HG02610 (cell line): ENCODE measurements around the gene SLAIN2.

Experiments used
- ATAC-seq: cut with Tn5 transposase; IDR thresholded peaks from one replicate; pipeline ENCODE4 v1.9.1; 2021; ENCODE audit warnings: mild to moderate bottlenecking, moderate library complexity; ENCODE audit not compliant: unreplicated experiment

The SLAIN2 gene

DNA sequence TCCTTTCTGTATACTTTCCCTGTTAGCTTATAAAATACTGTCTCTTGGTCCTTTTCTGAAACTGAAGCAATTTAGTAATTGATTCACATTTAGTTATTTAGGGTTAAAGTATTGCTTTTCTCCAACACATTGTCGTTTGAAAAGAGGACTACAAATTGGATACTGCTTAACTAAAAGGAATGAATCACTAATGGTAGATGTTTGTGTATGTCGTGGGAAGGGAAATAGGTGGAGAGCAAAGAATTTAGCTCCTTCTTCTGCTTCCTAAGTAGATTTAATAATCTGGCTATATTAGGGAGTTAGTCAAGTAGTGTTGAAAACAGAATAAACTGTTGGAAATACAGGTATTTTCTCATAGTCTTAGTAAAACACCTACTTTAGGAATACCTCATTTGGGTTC is 27.9 kb downstream of the SLAIN2 start:
- no peak for ATAC-seq

DNA sequence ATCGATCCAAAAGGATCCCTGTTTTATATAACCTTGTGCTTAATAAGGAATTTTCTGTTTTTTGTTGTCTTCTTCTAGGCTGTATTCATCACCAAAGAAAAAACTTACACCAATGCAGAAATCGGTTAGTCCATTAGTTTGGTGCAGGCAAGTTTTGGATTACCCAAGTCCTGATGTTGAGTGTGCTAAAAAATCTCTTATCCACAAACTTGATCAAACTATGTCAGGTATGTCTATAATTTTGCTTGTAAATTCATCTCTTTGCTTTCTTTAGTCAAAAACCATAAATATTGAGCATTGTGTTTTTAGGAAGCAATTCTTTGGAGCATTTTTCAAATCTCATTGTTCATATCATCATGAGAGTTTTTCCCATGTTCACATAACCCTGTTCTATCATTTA is 28.4 kb downstream of the SLAIN2 start:
- no peak for ATAC-seq

DNA sequence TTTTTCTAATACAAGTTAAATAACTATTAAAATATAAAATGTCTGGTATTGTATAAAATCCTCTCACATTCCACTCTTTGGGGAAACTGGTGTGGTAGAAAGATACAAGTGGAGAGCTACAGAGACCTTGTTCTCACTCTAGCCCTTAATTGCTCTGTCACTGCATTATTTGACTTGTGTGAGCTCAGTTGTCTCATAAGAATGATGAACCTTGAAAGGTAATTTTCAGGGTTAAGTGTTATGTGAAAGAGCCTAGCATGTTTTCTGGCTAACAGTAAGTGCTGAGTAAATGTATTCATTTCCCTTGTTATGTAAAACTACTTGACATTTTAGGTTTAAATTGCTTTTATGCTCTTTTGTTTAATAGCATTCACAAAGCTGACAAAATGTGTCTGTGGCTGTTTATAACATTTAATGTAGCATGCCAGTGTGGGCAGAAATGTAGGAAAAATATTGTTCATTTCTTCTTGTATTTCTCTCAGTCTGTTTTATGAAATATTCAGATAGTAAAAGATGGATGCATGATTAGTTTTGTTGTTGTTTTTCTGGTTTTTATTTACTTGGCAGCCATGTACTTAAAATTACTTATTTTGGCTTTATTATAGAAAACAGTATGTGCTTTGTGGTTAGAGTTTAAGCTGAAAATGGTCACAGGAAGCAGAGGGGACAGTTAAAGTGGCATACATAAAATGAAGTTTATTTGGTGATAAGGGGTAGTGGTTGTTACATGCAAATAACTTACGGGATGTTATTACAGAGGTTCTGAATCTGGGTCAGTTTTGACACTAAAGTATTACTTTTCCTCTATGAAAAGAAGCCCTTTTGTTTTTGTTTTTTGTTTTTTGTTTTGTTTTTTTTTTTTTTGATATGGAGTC is 29.2 kb downstream of the SLAIN2 start:
- peak; percentile 60 for ATAC-seq

DNA sequence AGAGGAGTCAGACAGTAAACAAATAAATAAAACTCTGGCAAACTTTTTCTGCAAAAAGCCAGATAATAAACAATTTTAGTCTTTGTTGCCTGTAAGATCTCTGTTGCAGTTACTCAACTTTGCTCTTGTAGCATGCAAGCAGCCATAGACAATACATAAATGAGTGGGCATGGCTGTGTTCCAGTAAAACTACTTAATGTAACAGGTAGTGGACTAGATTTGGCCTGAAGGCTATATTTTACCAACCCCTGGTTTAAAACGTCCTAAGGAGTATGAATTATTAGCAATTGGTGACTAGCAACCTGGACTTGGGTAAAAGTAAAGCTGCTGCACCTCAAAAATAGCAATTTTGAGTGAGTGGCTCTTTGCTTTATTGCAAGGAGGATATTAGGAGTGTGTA is 30.9 kb downstream of the SLAIN2 start:
- ATAC-seq: no peak

DNA sequence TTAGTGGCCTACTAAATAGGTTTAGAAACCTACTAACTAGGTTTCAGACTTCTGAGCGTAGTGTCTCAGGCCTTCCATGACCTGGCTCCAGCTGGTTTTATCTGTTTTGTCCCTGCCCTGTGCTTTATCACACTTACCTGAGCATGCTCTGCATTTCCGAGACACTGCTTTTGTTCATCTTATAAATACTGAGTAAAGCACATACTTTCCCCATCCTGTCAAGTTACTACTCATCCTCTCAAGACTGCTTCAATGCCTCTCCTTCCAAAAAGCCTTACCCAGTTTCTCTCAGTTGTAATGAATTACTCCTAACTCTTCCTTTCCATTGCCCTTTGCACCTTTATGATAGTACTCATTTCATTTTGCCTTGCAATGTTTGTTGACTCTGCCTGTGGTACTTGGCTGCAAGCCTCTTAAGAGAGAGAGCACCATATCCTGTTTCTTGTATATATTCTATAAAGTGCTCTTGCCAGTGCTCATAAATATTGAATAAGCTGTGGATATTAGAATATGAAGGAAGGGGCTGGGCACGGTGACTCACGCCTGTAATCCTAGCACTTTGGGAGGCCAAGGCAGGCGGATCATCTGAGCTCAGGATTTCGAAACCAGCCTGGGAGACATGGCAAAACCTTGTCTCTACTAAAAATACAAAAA is 34.4 kb downstream of the SLAIN2 start:
- no peak for ATAC-seq

DNA sequence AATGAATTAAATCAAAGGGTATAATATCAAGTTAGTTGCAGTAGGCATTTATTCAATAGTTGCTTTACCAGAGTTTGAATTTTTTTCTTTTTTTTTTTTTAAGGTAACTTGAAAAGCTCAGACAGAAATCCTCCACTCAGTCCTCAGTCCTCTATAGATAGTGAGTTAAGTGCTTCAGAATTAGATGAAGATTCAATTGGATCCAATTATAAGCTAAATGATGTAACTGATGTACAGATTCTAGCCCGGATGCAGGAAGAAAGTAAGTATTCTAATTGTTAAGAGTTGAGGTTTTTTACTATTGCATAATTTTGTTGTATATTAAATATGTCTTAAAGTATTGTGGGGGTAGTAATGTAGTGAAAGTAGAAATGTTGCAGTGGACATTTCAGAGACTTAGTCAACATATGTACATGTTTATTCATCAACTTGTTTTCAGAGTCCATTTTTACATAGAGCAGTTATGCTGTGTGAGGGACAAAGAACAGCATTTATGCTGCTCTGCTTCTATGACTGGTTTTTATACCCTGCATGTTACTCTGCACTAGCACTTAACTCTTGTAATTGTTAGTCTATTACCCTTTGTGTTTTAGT is 38.4 kb downstream of the SLAIN2 start:
- ATAC-seq: no peak

DNA sequence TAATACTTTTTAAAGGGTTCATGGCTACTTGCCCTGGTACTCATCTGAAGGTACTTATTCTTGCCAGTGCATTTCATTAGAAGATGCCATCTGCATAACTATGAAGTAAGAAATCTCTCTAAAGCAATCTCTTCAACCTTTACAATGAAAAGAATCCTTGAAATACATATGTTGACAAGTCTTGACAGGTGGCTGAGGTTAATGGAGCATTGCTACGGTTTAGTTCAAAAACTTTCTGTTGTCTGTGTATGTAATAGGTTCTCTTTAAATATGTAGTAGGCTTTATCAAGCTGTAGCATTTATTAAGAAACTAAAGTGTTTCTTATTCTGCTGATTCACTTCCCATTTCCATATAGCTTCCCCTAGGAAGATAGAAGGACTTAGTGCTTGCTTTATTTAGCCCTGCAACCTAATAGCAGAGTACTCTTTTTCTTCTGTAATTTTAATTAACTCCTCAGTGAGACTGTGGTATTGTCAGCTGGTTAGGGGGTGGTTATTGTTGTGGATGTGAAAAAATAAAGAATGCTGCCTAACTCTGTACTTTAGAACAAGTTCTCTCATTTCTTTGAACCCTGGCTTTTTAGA is 39.3 kb downstream of the SLAIN2 start:
- ATAC-seq: no peak

DNA sequence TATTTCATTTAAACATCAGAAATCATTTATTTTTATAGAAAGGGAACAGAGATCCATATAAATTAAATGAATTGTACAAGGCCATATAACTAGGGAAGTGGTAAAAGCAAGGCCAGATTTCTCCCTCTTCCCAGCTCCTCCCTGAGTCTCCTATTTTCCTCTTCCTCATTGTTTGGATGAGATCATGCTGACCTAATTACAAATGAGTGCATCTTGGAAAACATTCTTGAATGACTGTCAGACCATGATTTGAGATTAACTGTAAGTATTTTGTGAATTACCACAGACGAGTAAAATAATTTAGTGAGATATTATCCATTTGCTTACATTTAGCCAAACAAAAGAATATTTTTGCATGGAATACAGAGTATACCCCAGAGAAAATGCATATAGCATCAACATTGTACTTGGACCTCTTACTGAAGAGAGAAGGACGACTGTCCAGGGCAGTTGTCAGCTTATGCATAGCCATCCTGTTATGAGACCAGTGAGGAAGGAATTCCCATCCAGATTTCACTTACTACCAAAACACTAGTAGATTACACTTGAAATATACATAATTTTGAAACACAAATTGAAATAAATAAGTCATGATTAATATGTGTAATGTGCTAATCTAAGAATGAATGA is 47.3 kb downstream of the SLAIN2 start:
- ATAC-seq: no peak

DNA sequence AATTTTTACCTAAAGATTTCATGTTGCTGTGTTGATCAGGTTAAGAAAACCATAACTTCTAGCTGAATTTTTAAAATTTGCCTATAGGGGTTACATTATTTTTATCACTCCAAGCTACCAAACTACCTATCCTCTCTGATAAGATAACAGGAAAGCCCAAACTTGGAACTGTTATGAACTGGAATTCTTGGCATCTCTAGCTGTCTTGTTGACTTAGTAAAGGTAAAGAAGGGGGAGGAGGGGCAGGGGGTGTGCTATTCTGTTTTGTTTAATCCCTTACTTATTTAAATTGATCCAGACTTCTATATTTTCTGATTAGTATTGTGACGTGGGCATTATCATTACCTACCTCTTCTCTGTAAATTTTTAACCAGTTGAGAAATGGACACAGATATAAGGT is 54.7 kb downstream of the SLAIN2 start:
- no peak for ATAC-seq

DNA sequence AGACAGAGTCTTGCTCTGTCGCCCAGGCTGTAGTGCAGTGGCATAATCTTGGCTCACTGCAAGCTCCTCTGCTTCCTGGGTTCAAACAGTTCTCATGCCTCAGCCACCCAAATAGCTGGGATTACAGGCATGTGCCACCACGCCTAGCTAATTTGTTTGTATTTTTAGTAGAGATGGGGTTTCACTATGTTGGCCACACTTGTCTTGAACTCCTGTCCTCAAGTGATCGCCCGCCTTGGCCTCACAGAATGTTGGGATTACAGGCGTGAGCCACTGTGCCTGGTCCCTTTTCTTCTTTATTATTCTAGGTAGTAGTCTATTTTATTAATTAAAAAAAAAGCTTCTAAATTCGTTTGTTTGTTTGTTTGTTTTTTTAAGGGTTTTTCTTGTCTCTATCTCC is 59.1 kb downstream of the SLAIN2 start:
- no peak for ATAC-seq

DNA sequence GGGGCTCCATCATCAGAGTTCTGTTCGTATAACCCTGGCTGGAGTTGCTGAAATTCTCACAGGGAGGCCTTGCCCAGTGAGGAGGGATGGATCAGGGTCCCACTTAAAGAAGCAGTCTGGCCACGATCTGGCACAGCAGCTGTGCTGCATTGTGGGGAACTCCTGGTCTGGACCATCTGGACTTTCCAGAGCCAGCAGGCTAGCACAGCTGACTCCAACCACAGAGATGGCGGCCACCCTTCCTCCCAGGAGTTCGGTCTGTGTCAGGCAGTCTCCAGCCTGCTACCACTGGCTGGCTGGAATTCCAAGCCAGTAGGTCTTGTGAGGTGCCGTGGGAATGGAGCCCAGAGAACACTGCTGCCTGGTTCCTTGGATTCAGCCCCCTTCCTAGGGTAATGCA is 62.0 kb downstream of the SLAIN2 start:
- peak; percentile 56 for ATAC-seq

DNA sequence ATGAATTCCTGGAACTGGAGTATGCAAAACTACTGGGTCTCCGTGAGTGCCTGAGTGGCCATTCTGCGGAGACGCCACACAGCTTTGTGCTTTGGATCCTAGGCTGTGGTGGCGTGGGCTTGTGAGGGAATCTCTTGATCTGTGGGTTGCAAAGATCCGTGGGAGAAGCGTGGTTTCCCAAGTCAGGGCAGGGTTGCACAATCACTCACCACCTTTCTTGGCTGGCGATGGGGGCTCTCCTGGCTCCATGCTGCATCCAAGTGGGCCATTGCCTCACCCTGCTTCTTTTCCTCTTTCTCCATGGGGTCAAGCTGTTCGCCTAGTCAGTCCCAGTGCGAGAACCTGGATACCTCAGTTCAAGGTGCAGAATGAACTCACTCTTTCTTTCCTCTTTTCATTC is 62.5 kb downstream of the SLAIN2 start:
- ATAC-seq: peak; percentile 18

DNA sequence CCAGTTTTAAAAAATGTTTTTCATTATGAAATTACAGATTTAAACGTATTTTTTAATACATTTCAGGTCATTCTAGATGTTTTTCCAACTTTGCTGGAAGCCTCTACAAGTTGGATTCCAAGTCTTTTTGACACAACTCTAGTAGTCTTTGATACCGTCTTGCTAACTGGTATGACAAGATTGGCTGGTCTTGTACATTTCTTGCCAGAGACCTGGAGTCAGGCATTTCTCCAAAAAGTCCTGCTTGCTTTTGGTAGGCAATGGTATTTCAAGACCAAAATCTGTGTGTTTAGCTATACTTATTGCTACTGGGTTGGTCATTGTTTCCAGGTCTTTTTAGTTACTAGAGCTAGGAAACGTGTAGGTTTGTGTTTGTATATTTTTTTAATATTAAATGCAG is 64.6 kb downstream of the SLAIN2 start:
- no peak for ATAC-seq

DNA sequence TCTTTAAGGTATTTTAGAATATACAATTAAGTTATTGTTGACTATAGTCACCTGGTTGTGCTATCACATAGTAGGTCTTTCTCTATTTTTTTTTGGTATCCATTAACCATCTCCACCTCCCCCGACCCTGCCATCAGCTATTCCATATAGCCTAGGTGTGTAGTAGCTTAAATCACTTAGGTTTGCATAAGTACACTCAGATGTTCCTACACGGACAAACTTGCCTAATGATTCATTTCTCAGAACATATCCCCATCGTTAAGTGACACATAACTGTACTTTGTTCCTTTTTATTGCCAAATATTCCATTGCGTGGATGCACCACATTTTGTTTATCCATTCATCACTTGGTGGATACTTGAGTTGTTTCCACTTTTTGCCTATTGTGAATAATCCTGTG is 67.9 kb downstream of the SLAIN2 start:
- no peak for ATAC-seq

DNA sequence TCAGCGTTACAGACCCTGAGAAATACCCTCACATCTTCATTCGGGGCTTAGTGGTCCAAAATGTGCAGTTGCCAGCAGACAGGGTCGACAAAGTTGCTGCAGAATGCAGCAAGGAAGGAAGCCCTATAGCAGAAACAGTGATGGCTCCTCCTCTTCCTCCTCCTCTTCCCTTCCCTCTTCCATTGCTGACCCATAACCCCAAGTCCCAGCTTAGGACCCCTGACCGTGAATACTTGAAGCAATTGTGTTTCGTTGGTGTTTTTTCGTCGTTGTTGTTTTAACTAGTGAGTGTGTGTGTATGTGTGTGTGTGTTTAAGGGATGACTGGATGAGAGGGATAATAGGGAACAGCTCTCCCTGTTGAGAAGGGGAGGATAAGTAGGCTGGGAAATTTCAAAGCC is 69.5 kb downstream of the SLAIN2 start:
- ATAC-seq: no peak

DNA sequence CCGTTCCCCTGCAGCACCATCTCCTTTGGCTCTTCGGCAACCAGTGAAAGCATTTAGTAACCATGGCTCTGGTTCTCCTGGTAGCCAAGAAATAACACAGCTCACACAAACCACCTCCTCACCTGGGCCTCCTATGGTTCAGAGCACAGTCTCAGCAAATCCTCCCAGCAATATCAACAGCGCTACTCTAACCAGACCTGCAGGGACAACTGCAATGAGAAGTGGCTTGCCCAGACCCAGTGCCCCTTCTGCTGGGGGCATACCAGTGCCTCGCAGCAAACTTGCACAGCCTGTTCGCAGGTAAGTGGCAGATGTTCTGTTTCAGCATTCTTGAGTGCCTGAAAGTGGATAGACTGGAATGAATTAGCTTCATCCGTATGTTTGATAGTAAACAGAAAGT is 78.8 kb downstream of the SLAIN2 start:
- ATAC-seq: no peak

DNA sequence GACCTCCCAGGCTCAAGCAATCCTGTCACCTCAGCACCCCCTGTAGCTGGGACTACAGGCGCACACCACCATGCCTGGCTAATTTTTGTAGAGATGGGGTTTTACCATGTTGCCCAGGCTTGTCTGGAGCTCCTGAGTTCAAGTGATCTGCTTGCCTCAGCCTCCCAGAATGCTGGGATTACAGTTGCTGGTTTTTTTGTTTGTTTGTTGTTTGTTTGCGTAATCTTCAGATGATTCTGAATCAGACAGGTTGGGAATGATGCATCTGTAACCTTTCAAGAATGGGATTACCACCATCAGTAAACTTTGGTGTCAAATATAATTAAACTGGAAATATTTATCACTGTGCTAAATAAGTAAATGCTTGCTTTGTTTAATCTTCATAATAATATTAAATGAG is 79.8 kb downstream of the SLAIN2 start:
- ATAC-seq: no peak

DNA sequence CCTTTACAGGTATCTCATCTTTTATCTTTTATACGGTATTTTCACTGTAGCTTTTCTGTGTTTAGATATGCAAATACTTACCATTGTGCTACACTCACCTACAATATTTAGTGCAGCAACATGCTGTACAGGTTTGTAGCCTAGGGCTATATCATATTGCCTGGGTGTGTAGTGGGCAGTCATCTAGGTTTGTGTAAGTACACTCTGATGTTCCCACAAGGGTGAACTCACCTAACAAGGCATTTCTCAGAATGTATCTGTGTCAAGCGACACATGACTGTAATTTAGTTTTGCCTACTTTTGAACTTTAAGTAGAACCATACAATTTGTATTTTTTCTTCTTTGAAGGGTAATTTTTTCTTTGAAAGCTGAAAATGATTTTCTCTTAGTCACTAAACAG is 87.6 kb downstream of the SLAIN2 start:
- ATAC-seq: no peak

DNA sequence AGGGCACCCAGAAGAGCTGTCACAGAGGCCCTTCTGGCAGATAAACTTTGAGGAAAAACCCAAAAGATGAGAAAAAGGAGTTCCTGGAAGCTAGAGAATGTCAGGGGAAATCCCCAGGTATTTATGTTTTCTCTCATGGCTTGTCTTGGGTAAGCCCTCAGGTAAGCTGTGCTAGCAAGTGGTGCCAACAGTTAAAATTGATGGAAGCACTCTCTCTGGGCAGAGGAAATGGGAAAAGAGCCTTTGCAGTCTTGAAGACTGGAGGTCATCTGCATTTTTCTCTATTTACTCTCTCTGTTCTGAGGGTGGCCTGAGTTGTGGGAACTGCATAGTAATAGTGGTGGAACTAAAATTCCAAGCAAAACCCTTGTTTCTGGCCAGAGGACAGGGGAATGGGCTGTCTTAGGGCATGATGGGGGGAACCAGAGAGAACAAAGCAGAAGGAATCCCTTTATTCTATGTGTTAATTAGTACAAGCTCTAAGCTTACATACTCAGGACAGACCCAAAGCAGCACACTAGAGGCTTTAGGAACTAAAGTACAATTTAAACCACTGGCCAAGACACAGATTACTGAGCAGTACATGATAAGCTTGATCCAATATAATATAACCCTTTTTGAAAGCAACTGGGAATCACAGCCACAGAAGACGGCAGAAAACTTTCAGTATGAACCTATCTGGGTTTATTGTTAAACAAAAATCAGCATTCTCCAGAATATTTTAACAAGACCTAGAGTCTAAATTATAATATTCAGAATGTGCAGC is 88.6 kb downstream of the SLAIN2 start:
- peak; percentile 48 for ATAC-seq

DNA sequence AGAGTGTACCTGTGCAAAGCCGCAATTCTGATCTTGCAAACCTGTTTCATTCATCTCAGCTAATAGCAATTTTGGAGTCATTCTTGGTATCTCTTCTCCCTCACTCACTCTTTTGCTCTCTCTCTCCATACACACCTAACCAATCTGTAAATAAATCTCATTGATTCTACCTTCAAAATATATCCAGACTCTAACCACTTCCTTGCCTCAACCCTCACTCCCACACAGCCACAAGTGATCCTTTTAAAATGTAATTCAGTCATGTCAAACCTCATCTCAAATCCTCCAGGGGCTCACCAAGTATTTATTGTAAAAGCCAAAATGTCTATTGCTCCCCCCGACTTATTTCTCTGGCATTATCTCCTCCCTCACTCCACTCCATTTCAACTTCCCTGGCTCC is 90.1 kb downstream of the SLAIN2 start:
- no peak for ATAC-seq

DNA sequence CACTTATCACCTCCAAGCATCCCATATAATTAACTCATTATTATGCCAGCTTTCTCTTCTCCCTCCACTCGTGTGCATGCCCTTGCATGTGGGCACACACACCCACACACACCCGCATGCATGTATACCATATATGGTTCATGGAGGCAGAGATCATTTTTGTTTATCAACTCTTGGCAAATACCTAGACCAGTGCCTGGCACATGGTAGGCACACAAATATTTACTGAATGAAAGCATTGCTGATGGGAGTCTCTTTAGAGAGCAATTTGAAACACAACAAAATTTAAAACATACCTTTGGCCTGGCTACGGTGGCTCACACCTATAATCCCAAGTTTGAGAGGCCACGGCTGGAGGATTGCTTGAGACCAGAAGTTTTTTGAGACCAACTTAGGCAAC is 90.7 kb downstream of the SLAIN2 start:
- no peak for ATAC-seq
